Measurements from ENCODE around the gene DMTF1.
"Not testable (repeated sequence)": the region's sequence is repeated elsewhere in the genome, so short reads cannot be mapped to it uniquely, and the experiment has no call there.

DMTF1 gene

DNA sequence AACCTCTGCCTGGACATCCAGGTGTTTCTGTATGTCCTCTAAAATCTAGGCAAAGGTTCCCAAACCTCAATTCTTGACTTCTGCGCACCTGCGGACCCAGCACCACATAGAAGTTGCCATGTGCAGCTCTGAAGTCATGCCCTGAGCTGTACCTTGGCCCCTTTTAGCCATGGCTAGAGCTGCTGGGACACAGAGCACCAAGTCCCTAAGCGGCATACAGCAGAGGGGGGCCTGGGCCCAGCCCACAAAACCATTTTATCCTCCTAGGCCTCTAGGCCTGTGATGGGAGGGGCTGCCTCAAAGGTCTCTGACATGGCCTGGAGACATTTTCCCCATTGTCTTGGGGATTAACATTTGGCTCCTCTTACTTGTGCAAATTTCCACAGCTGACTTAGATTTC, 52.7 kb downstream of the DMTF1 start:
- TF ChIP-seq, protein P1, sequence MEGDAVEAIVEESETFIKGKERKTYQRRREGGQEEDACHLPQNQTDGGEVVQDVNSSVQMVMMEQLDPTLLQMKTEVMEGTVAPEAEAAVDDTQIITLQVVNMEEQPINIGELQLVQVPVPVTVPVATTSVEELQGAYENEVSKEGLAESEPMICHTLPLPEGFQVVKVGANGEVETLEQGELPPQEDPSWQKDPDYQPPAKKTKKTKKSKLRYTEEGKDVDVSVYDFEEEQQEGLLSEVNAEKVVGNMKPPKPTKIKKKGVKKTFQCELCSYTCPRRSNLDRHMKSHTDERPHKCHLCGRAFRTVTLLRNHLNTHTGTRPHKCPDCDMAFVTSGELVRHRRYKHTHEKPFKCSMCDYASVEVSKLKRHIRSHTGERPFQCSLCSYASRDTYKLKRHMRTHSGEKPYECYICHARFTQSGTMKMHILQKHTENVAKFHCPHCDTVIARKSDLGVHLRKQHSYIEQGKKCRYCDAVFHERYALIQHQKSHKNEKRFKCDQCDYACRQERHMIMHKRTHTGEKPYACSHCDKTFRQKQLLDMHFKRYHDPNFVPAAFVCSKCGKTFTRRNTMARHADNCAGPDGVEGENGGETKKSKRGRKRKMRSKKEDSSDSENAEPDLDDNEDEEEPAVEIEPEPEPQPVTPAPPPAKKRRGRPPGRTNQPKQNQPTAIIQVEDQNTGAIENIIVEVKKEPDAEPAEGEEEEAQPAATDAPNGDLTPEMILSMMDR (IDR thresholded peaks at IDR 0.05; ENCODE audit: insufficient read depth, missing control alignments), result no peak
- FAIRE-seq (no peak), DNase-seq (ENCODE audit: insufficient read length, low spot score) (no peak)

DNA sequence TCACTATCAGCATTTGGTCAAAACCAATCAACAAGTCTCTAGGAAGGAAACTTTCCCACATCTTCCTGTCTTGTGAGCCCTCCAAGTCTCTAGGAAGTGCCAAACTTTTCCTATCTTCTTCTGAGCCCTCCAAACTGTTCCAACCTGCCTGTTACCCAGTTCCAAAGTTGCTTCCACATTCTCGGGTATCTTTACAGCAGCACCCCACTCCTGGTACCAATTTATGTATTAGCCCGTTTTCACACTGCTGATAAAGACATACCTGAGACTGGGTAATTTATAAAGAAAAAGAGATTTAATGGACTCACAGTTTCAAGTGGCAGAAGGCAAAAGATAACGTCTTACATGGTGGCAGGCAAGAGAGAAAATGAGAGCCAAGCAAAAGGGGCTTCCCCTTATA, 53.4 kb downstream of the DMTF1 start:
- FAIRE-seq; DNase-seq (ENCODE audit: insufficient read length, low spot score): not testable (repeated sequence)

DNA sequence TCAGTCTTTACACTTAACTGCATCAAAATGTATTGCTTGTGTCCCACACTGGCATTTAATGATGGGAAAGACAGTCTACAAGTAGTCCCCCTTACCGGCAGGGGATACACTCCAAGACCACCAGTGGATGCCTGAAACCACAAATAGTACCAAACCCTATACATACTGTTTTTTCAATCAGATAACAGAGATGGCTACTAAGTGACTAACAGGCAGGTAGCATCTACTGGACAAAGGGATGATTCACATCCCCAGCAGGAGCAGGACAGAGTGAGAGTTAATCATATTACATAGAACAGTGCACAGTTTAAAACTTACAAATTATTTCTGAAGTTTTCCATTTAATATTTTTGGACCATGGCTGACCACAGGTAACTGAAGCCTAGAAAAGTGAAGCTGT, 54.1 kb downstream of the DMTF1 start:
- TF ChIP-seq, protein P1 (IDR thresholded peaks at IDR 0.05; ENCODE audit: insufficient read depth, missing control alignments), result no peak
- FAIRE-seq (no peak), DNase-seq (ENCODE audit: insufficient read length, low spot score) (no peak)

- TF ChIP-seq, protein P1 (IDR thresholded peaks at IDR 0.05; ENCODE audit: insufficient read depth, missing control alignments), result no peak
- no peak for DNase-seq (ENCODE audit: insufficient read length, low spot score)
- FAIRE-seq, result no peak
Measured at GRCh38 chr7:87209295-87209924, 57.2 kb downstream of the DMTF1 start.

DNA sequence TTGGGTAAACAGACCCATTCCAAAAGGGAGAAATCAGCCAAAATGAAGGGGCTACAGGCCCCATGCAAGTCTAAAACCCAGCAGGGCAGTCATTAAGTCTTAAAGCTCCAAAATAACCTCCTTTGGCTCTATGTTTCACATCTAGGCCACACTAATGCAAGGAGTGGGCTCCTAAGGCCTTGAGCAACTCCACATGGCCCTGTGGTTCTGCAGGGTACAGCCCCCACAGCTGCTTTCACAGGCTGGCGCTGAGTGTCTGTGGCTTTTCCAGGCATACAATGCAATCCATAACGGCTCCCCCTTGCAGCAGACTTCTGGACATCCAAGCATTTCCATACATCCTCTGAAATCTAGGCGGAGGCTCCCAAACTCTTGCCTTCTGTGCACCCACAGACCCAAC, 58.3 kb downstream of the DMTF1 start:
- FAIRE-seq (no peak), DNase-seq (ENCODE audit: insufficient read length, low spot score) (no peak)
- TF ChIP-seq, protein P1 (IDR thresholded peaks at IDR 0.05; ENCODE audit: insufficient read depth, missing control alignments), result no peak

DNA sequence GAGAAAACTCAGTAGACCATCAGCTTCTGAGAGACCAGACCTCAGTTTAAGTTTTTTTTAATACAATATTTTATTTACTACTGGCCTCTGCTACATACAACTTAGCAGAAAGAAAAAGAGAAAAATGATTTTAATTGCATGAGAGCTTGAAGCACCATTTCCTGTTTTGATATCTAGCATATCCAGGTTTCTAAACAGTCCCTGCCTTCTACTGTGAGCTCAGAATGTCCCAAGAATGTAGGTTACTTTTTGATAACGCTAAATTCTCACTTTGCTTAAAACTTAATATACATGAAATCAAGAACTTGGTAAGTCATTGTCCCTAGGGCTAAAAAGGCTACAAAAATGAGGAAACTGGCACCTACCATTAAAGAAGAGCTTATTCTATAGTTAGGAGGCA, 60.2 kb downstream of the DMTF1 start:
- FAIRE-seq (no peak), DNase-seq (ENCODE audit: insufficient read length, low spot score) (no peak)
- TF ChIP-seq, protein P1 (IDR thresholded peaks at IDR 0.05; ENCODE audit: insufficient read depth, missing control alignments), result no peak

- FAIRE-seq (no peak), DNase-seq (ENCODE audit: insufficient read length, low spot score) (no peak)
- TF ChIP-seq, protein P1 (IDR thresholded peaks at IDR 0.05; ENCODE audit: insufficient read depth, missing control alignments), result no peak
Measured at GRCh38 chr7:87213252-87213651, 61.0 kb downstream of the DMTF1 start.

GRCh38 chr7:87213811-87214210, 61.6 kb downstream of the DMTF1 start:
- no peak for DNase-seq (ENCODE audit: insufficient read length, low spot score)
- FAIRE-seq, result no peak
- TF ChIP-seq, protein P1 (IDR thresholded peaks at IDR 0.05; ENCODE audit: insufficient read depth, missing control alignments), result no peak

Data from D721Med (cell line).